ENCODE data around the gene ANKRD40.

- TF ChIP-seq, protein P1, sequence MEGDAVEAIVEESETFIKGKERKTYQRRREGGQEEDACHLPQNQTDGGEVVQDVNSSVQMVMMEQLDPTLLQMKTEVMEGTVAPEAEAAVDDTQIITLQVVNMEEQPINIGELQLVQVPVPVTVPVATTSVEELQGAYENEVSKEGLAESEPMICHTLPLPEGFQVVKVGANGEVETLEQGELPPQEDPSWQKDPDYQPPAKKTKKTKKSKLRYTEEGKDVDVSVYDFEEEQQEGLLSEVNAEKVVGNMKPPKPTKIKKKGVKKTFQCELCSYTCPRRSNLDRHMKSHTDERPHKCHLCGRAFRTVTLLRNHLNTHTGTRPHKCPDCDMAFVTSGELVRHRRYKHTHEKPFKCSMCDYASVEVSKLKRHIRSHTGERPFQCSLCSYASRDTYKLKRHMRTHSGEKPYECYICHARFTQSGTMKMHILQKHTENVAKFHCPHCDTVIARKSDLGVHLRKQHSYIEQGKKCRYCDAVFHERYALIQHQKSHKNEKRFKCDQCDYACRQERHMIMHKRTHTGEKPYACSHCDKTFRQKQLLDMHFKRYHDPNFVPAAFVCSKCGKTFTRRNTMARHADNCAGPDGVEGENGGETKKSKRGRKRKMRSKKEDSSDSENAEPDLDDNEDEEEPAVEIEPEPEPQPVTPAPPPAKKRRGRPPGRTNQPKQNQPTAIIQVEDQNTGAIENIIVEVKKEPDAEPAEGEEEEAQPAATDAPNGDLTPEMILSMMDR (conservative IDR thresholded peaks at IDR 0.05), result no peak
- no peak for TF ChIP-seq ZFX (IDR thresholded peaks at IDR 0.05)
Measured at GRCh38 chr17:50721194-50722010, 13.7 kb upstream of the ANKRD40 start.
